SK-N-SH treated with all-trans-retinoic acid at 6 μM for 48 hours (cell line): Measurements from ENCODE around the gene VIP.

Experiments
- ATAC-seq: fragments of 200-7000 bp; cut with Tn5 transposase; 3 replicates; pipeline ENCODE4 v1.9.1; 2020; ENCODE audit warnings: mild to moderate bottlenecking, moderate library complexity
- CSRNP3 ChIP-seq: fragments of 250-450 bp; sonication (Bioruptor Pico); IDR thresholded peaks from 2 replicates; pipeline ENCODE4 v1.5.1; 2021; ENCODE audit warnings: mild to moderate bottlenecking, moderate library complexity
- PPARA ChIP-seq: fragments of 250-450 bp; sonication (Bioruptor Pico); IDR thresholded peaks from 2 replicates; pipeline ENCODE4 v1.5.0; 2020; ENCODE audit warnings: mild to moderate bottlenecking, borderline replicate concordance
- RARB ChIP-seq: fragments of 250-450 bp; sonication (Bioruptor Pico); IDR thresholded peaks from 2 replicates; pipeline ENCODE4 v1.8.0; 2021; ENCODE audit warnings: mild to moderate bottlenecking, moderate library complexity
- ZFP3 ChIP-seq: fragments of 250-450 bp; sonication (Bioruptor Pico); IDR thresholded peaks from 2 replicates; pipeline ENCODE4 v1.5.0; 2020; ENCODE audit warnings: mild to moderate bottlenecking, moderate library complexity
- ZFP30 ChIP-seq: fragments of 450-650 bp; formaldehyde crosslinking; IDR thresholded peaks from 2 replicates; pipeline ENCODE4 v1.5.0; 2022; ENCODE audit warnings: mild to moderate bottlenecking, moderate library complexity
- ZNF565 ChIP-seq: fragments of 450-650 bp; formaldehyde crosslinking; conservative IDR thresholded peaks from 2 replicates; pipeline ENCODE4 v1.5.0; 2020; ENCODE audit warnings: low read depth, mild to moderate bottlenecking, moderate library complexity

The VIP gene

GRCh38 chr6:152804150-152804549 lies 53.6 kb downstream of the VIP start:
- no peak for ATAC-seq
- TF ChIP-seq ZFP3: no peak
- no peak for TF ChIP-seq CSRNP3 (CRISPR knock-in tag)
- TF ChIP-seq ZNF565 (CRISPR knock-in tag): no peak
- no peak for TF ChIP-seq RARB (CRISPR knock-in tag)
- no peak for TF ChIP-seq ZFP30 (CRISPR knock-in tag)
- no peak for TF ChIP-seq PPARA (CRISPR knock-in tag)
